Activated CD4-positive, alpha-beta T cell treated with anti-CD3 and anti-CD28 coated beads, Interleukin-2, amount 10 ng/mL, durations not matched to agents 7 days and 5 days (primary cell): ENCODE measurements around the gene TXK. TPM values are rescaled to one million over a fixed set of nuclear protein-coding genes. Genes with fewer than 3 reads are reported as not detected.

ENCODE experiments used
- CTCF ChIA-PET: fragments of 350-600 bp; sonication (Branson Sonifier 250); formaldehyde crosslinking; loops from one replicate; lab custom pipeline; 2021; ENCODE audit warnings: antibody characterized with exemption; lab: Charles Lee
- POLR2A ChIA-PET: fragments of 350-600 bp; sonication (Branson Sonifier 250); formaldehyde crosslinking; loops from one replicate; lab custom pipeline; 2021; ENCODE audit warnings: antibody characterized with exemption; lab: Charles Lee
- DNase-seq: peaks from one replicate; pipeline ENCODE4 v3.0.0-alpha.2; 2020
- H3K27ac Mint-ChIP-seq: one replicate; pipeline ENCODE4 v1.8.0; 2021; ENCODE audit warnings: mild to moderate bottlenecking, moderate library complexity, mixed read lengths
- H3K27me3 Mint-ChIP-seq: one replicate; pipeline ENCODE4 v1.8.0; 2021; ENCODE audit warnings: mixed read lengths
- H3K36me3 Mint-ChIP-seq: one replicate; pipeline ENCODE4 v1.8.0; 2021; ENCODE audit warnings: low read depth, mixed read lengths
- H3K4me1 Mint-ChIP-seq: one replicate; pipeline ENCODE4 v1.8.0; 2021; ENCODE audit warnings: mixed read lengths
- H3K4me3 Mint-ChIP-seq: one replicate; pipeline ENCODE4 v1.8.0; 2021; ENCODE audit warnings: mild to moderate bottlenecking, moderate library complexity, mixed read lengths
- H3K9me3 Mint-ChIP-seq: one replicate; pipeline ENCODE4 v1.8.0; 2021; ENCODE audit warnings: mixed read lengths
- total RNA-seq, 2 experiments: library from RNA; stranded (reverse); gene quantifications; one replicate each; pipeline ENCODE4 v1.2.3, GENCODE V29; 2021

TXK gene
- total RNA-seq, 2 experiments from 2014 or later = 42.0 to 50.1 TPM

GRCh38 chr4:48114412-48114811 is 19.6 kb downstream of the TXK start:
- Mint-ChIP-seq H3K4me1 (peaks cover 49% of the 10 kb centered on the region), H3K27me3 (no peaks in the 10 kb centered on the region), H3K36me3 (peaks cover 66% of the 10 kb centered on the region), H3K9me3 (peaks cover 6% of the 10 kb centered on the region), H3K27ac (no peak overlapping the region), H3K4me3 (no peak overlapping the region)
- CTCF ChIA-PET = interaction anchor here (0.6 to 1.9 kb wide), 3 partner anchors 13 to 80 kb away, joined by 4 to 5 read pairs (median 5); no protein-coding TSS in a partner anchor
- DNase-seq = no peak
- POLR2A ChIA-PET = no interaction called here

GRCh38 chr4:48112017-48112667 is 21.9 kb downstream of the TXK start:
- no peak for DNase-seq
- Mint-ChIP-seq H3K27me3 (no peaks in the 10 kb centered on the region), H3K27ac (no peak overlapping the region), H3K4me1 (peaks cover 36% of the 10 kb centered on the region), H3K9me3 (no peaks in the 10 kb centered on the region), H3K4me3 (no peak overlapping the region), H3K36me3 (peaks cover 59% of the 10 kb centered on the region)
- ChIA-PET CTCF (no interaction called here), POLR2A (no interaction called here)

- ChIA-PET CTCF (no interaction called here), POLR2A (no interaction called here)
- Mint-ChIP-seq H3K4me1 (peaks cover 39% of the 10 kb centered on the region), H3K27ac (no peak overlapping the region), H3K27me3 (no peaks in the 10 kb centered on the region), H3K4me3 (no peak overlapping the region), H3K36me3 (peaks cover 58% of the 10 kb centered on the region), H3K9me3 (no peaks in the 10 kb centered on the region)
- no peak for DNase-seq
Observed at GRCh38 chr4:48110452-48110978, 23.5 kb downstream of the TXK start.

- H3K27me3 Mint-ChIP-seq = no peaks in the 10 kb centered on the region
- peaks cover 56% of the 10 kb centered on the region for H3K36me3 Mint-ChIP-seq
Observed at GRCh38 chr4:48109413-48110263, 24.4 kb downstream of the TXK start.

GRCh38 chr4:48108309-48109073 is 25.6 kb downstream of the TXK start:
- H3K27ac Mint-ChIP-seq = no peak overlapping the region
- H3K4me3 Mint-ChIP-seq = no peak overlapping the region
- DNase-seq = no peak
- peaks cover 28% of the 10 kb centered on the region for H3K4me1 Mint-ChIP-seq
- H3K27me3 Mint-ChIP-seq = no peaks in the 10 kb centered on the region
- H3K9me3 Mint-ChIP-seq = no peaks in the 10 kb centered on the region
- POLR2A ChIA-PET = no interaction called here
- H3K36me3 Mint-ChIP-seq = peaks cover 54% of the 10 kb centered on the region
- CTCF ChIA-PET = interaction anchor here (0.8 to 1.5 kb wide), 3 partner anchors 12 to 29 kb away, joined by 4 to 5 read pairs (median 4); no protein-coding TSS in a partner anchor

More at GRCh38 chr4:48109413-48110263, 24.4 kb downstream of the TXK start:
- Mint-ChIP-seq H3K9me3 (no peaks in the 10 kb centered on the region), H3K27ac (no peak overlapping the region), H3K4me1 (peaks cover 34% of the 10 kb centered on the region), H3K4me3 (no peak overlapping the region)
- ChIA-PET CTCF (interaction anchor here (0.8 to 1.5 kb wide), 4 partner anchors 13 to 38 kb away, joined by 3 to 5 read pairs (median 4); no protein-coding TSS in a partner anchor), POLR2A (no interaction called here)
- peak; percentile 60 for DNase-seq

- ChIA-PET POLR2A (no interaction called here), CTCF (no interaction called here)
- no peaks in the 10 kb centered on the region for H3K27me3 Mint-ChIP-seq
- no peaks in the 10 kb centered on the region for H3K9me3 Mint-ChIP-seq
- H3K36me3 Mint-ChIP-seq = peaks cover 48% of the 10 kb centered on the region
- H3K4me3 Mint-ChIP-seq = no peak overlapping the region
- no peak overlapping the region for H3K27ac Mint-ChIP-seq
- no peak for DNase-seq
- peaks cover 23% of the 10 kb centered on the region for H3K4me1 Mint-ChIP-seq
Observed at GRCh38 chr4:48105230-48105629, 28.8 kb downstream of the TXK start.

GRCh38 chr4:48103483-48104139 is 30.4 kb downstream of the TXK start:
- DNase-seq = no peak
- no peaks in the 10 kb centered on the region for H3K27me3 Mint-ChIP-seq
- POLR2A ChIA-PET = no interaction called here
- CTCF ChIA-PET = interaction anchor here (1.4 kb wide), 1 partner anchor 100 kb away, joined by 3 read pairs; no protein-coding TSS in a partner anchor
- H3K4me1 Mint-ChIP-seq = peaks cover 24% of the 10 kb centered on the region
- no peak overlapping the region for H3K4me3 Mint-ChIP-seq
- H3K27ac Mint-ChIP-seq = no peak overlapping the region
- no peaks in the 10 kb centered on the region for H3K9me3 Mint-ChIP-seq
- peaks cover 43% of the 10 kb centered on the region for H3K36me3 Mint-ChIP-seq

- Mint-ChIP-seq H3K4me1 (peaks cover 22% of the 10 kb centered on the region), H3K9me3 (no peaks in the 10 kb centered on the region), H3K27me3 (no peaks in the 10 kb centered on the region), H3K4me3 (no peak overlapping the region), H3K36me3 (peaks cover 44% of the 10 kb centered on the region), H3K27ac (no peak overlapping the region)
- POLR2A ChIA-PET = no interaction called here
- CTCF ChIA-PET = no interaction called here
- DNase-seq = no peak
Observed at GRCh38 chr4:48102303-48102702, 31.7 kb downstream of the TXK start.

GRCh38 chr4:48100256-48100655 is 33.8 kb downstream of the TXK start:
- no peaks in the 10 kb centered on the region for H3K9me3 Mint-ChIP-seq
- H3K27ac Mint-ChIP-seq = no peak overlapping the region
- H3K4me1 Mint-ChIP-seq = peaks cover 14% of the 10 kb centered on the region
- H3K27me3 Mint-ChIP-seq = no peaks in the 10 kb centered on the region
- POLR2A ChIA-PET = no interaction called here
- CTCF ChIA-PET = no interaction called here
- no peak for DNase-seq
- peaks cover 45% of the 10 kb centered on the region for H3K36me3 Mint-ChIP-seq
- no peak overlapping the region for H3K4me3 Mint-ChIP-seq

GRCh38 chr4:48095441-48095840 is 38.6 kb downstream of the TXK start:
- POLR2A ChIA-PET = no interaction called here
- Mint-ChIP-seq H3K4me1 (peaks cover 5% of the 10 kb centered on the region), H3K27ac (no peak overlapping the region), H3K9me3 (no peaks in the 10 kb centered on the region), H3K36me3 (peaks cover 42% of the 10 kb centered on the region), H3K27me3 (no peaks in the 10 kb centered on the region), H3K4me3 (no peak overlapping the region)
- CTCF ChIA-PET = no interaction called here
- no peak for DNase-seq

GRCh38 chr4:48093991-48094416 is 40.0 kb downstream of the TXK start:
- POLR2A ChIA-PET = no interaction called here
- Mint-ChIP-seq H3K27me3 (no peaks in the 10 kb centered on the region), H3K9me3 (no peaks in the 10 kb centered on the region), H3K27ac (no peak overlapping the region), H3K4me3 (no peak overlapping the region), H3K4me1 (no peaks in the 10 kb centered on the region), H3K36me3 (peaks cover 38% of the 10 kb centered on the region)
- CTCF ChIA-PET = interaction anchor here (1.0 to 1.2 kb wide), 2 partner anchors 9 to 76 kb away, joined by 4 read pairs; no protein-coding TSS in a partner anchor
- no peak for DNase-seq

- CTCF ChIA-PET = no interaction called here
- POLR2A ChIA-PET = no interaction called here
- Mint-ChIP-seq H3K36me3 (peaks cover 40% of the 10 kb centered on the region), H3K27me3 (no peaks in the 10 kb centered on the region), H3K4me1 (no peaks in the 10 kb centered on the region), H3K4me3 (no peak overlapping the region), H3K9me3 (no peaks in the 10 kb centered on the region), H3K27ac (no peak overlapping the region)
- no peak for DNase-seq
Observed at GRCh38 chr4:48090621-48091020, 43.4 kb downstream of the TXK start.
